Endothelial cell of umbilical vein (primary cell): ENCODE measurements around the gene UGT2B7. TPM values are rescaled to one million over a fixed set of nuclear protein-coding genes. Genes with fewer than 3 reads are reported as not detected.

ENCODE experiments used
- BruUV-seq: library from RNA; stranded (reverse); fragments of 400-500 nt; replicated peaks from 2 replicates; lab custom pipeline; 2021; lab: Mats Ljungman, UMichigan
- CTCF ChIA-PET: fragments of 300-600, 350-600 bp; sonication (Branson Sonifier 250); formaldehyde crosslinking; loops from one replicate; lab custom pipeline; 2021; ENCODE audit warnings: antibody characterized with exemption, inconsistent platforms; lab: Charles Lee
- POLR2A ChIA-PET: fragments of 300-600, 350-600 bp; sonication (Branson Sonifier 250); formaldehyde crosslinking; loops from one replicate; lab custom pipeline; 2021; ENCODE audit warnings: antibody characterized with exemption, inconsistent platforms; lab: Charles Lee
- DNase-seq: peaks from one replicate; pipeline ENCODE4 v3.0.0-alpha.2; 2011; ENCODE audit warnings: low read depth, low spot score
- FAIRE-seq: peaks from 2 replicates; lab custom pipeline; 2011; peaks lifted over from hg19 to GRCh38; lab: Jason Lieb, UNC
- H2AFZ ChIP-seq: 2 replicates; pipeline ENCODE4 v1.6.0; 2012; ENCODE audit warnings: low read depth, low read length, control low read depth, inconsistent platforms
- H3K27ac ChIP-seq: 2 replicates; pipeline ENCODE4 v1.5.1; 2011; ENCODE audit warnings: low read depth, mild to moderate bottlenecking, control low read depth, low read length, moderate library complexity; ENCODE audit not compliant: insufficient read depth
- H3K27me3 ChIP-seq, 2 experiments: 2 replicates each; pipeline versions ENCODE4 v1.6.0 to v1.6.1; 2011; ENCODE audit warnings: low read length in 2 of 2, mixed read lengths in 1 of 2; ENCODE audit not compliant: control insufficient read depth in 2 of 2, insufficient read depth in 2 of 2
- H3K36me3 ChIP-seq, 2 experiments: 2 replicates in 1 of 2; 3 replicates in 1 of 2; pipeline ENCODE4 v1.5.1; 2011; ENCODE audit warnings: low read length in 2 of 2, mild to moderate bottlenecking in 1 of 2, moderate library complexity in 1 of 2; ENCODE audit not compliant: control insufficient read depth in 2 of 2, insufficient read depth in 2 of 2; ENCODE audit errors: extremely low read depth in 1 of 2
- H3K4me1 ChIP-seq: 3 replicates; pipeline ENCODE4 v1.5.1; 2011; ENCODE audit warnings: mild to moderate bottlenecking, low read length; ENCODE audit not compliant: control insufficient read depth, insufficient read depth; ENCODE audit errors: extremely low read depth
- H3K4me2 ChIP-seq: 2 replicates; pipeline ENCODE4 v1.6.1; 2011; ENCODE audit warnings: low read length, control low read depth, mixed read lengths; ENCODE audit not compliant: insufficient read depth
- H3K4me3 ChIP-seq, 3 experiments: fragments of 200-600 bp in 1 of 3; sonication (generic), shearing (Covaris generic) in 1 of 3; replicated peaks in 1 of 3; 2 replicates each; pipeline ENCODE4 v1.5.1; 2011 to 2016; ENCODE audit warnings: control low read depth in 3 of 3, low read length in 3 of 3, mild to moderate bottlenecking in 2 of 3, inconsistent platforms in 1 of 3, low read depth in 1 of 3, moderate library complexity in 1 of 3; ENCODE audit not compliant: insufficient read depth in 1 of 3
- H3K79me2 ChIP-seq: 2 replicates; pipeline ENCODE4 v1.6.0; 2012; ENCODE audit warnings: low read length, inconsistent platforms; ENCODE audit not compliant: control insufficient read depth, insufficient read depth
- H3K9ac ChIP-seq: replicated peaks from 2 replicates; pipeline ENCODE3; 2011; ENCODE audit warnings: low read length, control low read depth; ENCODE audit not compliant: insufficient read depth; ENCODE audit errors: extremely low read depth
- H3K9me1 ChIP-seq: replicated peaks from 3 replicates; pipeline ENCODE4 v1.6.0; 2011; ENCODE audit warnings: mild to moderate bottlenecking, low read length; ENCODE audit not compliant: control insufficient read depth, insufficient read depth; ENCODE audit errors: extremely low read depth
- H3K9me3 ChIP-seq: replicated peaks from 2 replicates; pipeline ENCODE4 v1.5.1; 2012; ENCODE audit warnings: low read length, inconsistent platforms; ENCODE audit not compliant: control insufficient read depth, insufficient read depth
- H4K20me1 ChIP-seq: replicated peaks from 2 replicates; pipeline ENCODE3; 2011; ENCODE audit warnings: mild to moderate bottlenecking, low read length; ENCODE audit not compliant: control insufficient read depth, insufficient read depth; ENCODE audit errors: extremely low read depth
- EZH2 ChIP-seq: IDR thresholded peaks from 2 replicates; pipeline ENCODE4 v1.6.1; 2012; ENCODE audit warnings: borderline replicate concordance, low read depth, mild to moderate bottlenecking, moderate library complexity, low read length, inconsistent platforms; ENCODE audit not compliant: severe bottlenecking
- FOS ChIP-seq: IDR thresholded peaks from 2 replicates; pipeline ENCODE4 v1.6.1; 2011; ENCODE audit warnings: mild to moderate bottlenecking, low read length, moderate library complexity, borderline replicate concordance; ENCODE audit not compliant: insufficient read depth
- GATA2 ChIP-seq: IDR thresholded peaks from 2 replicates; pipeline ENCODE4 v1.7.0; 2011; ENCODE audit warnings: low read depth, mild to moderate bottlenecking, moderate library complexity, mixed read lengths, low read length; ENCODE audit not compliant: insufficient read length, insufficient read depth
- JUN ChIP-seq: IDR thresholded peaks from 2 replicates; pipeline ENCODE4 v1.6.1; 2011; ENCODE audit warnings: borderline replicate concordance, low read depth; ENCODE audit not compliant: insufficient read length, insufficient read depth
- MYC ChIP-seq: IDR thresholded peaks from one replicate; pipeline ENCODE4 v1.6.1; 2011; ENCODE audit warnings: mild to moderate bottlenecking, low read depth, low read length
- POLR2A ChIP-seq: IDR thresholded peaks from 2 replicates; pipeline ENCODE4 v1.6.1; 2012; ENCODE audit warnings: low read depth, mild to moderate bottlenecking, control low read depth, low read length
- POLR2AphosphoS5 ChIP-seq: IDR thresholded peaks from 2 replicates; pipeline ENCODE4 v1.6.1; 2012; ENCODE audit warnings: low read depth, mild to moderate bottlenecking, control low read depth, low read length, moderate library complexity; ENCODE audit not compliant: insufficient read depth
- dilution Hi-C: fragments of 300-500 bp; cut with MboI; formaldehyde crosslinking; loops from one replicate; pipeline ENCODE4 v1.15.0; 2019; ENCODE audit warnings: low sequenced_read_pairs; ENCODE audit not compliant: extremely low pct_ligation_motif_present
- intact Hi-C: fragments of 100-400 bp; cut with micrococcal nuclease; formaldehyde crosslinking; loops from one replicate; pipeline ENCODE4 v1.10.0; 2022
- polyA plus RNA-seq, 4 experiments: library from polyadenylated mRNA; depleted of rRNA in 3 of 4; stranded (reverse) in 3 of 4; unstranded in 1 of 4; fragments of >200 nt; gene quantifications; 2 replicates each; pipeline versions ENCODE4 v1.2.1 to v1.2.3, GENCODE V29; 2011 to 2012; ENCODE audit warnings: missing spikeins in 1 of 4
- total RNA-seq: library from RNA; stranded (reverse); gene quantifications from 2 replicates; pipeline ENCODE4 v1.2.3, GENCODE V29; 2021
- TF ChIP-seq, protein P1 (sequence below): IDR thresholded peaks from 2 replicates; pipeline ENCODE4 v1.6.1; 2011; ENCODE audit not compliant: insufficient read depth, insufficient read length
- TF ChIP-seq, protein P2 (sequence below), 2 donors: IDR thresholded peaks; 1 replicate in 1 of 2; 2 replicates in 1 of 2; pipeline ENCODE4 v1.5.1; 2011; ENCODE audit warnings: low read length in 2 of 2, mild to moderate bottlenecking in 2 of 2, moderate library complexity in 2 of 2, control low read depth in 1 of 2, inconsistent platforms in 1 of 2, low read depth in 1 of 2; ENCODE audit not compliant: insufficient read depth in 1 of 2; ENCODE audit errors: extremely low read depth in 1 of 2

Gene UGT2B7
- total and polyA plus RNA-seq, 2 donors (not counting 3 experiments of a cell fraction or from before 2014, with no cell fraction given) = not detected

DNA sequence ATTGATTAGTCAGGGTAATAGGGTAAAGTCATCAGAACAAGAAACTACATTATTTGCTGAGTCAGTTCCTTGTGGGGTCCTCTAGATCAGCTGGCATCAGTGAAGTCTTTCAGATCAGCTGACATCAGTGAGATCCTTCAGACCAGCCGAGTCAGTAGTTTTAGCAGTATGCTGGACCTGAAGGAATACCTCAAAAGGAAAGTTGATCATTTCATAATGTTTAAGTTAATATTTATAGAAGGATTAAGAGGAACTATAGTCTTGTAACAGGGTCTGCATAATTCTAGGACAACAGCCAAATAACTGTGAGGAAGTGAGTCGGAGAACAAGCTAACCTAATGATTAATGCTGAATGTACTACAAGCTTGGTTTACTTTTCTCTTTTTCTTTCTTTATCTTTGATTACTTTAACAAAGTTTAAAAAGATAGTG is 958 bp upstream of the UGT2B7 start:
- intact Hi-C loops = loop anchor here (1.0 kb wide), 1 partner anchor 41 kb away; no protein-coding TSS in a partner anchor
- no peaks in the 10 kb centered on the region for H3K79me2 ChIP-seq
- H3K4me2 ChIP-seq = peak overlapping the region; percentile 51
- H3K27ac ChIP-seq = peak overlapping the region; percentile 41
- FAIRE-seq = no peak
- ChIA-PET POLR2A (no interaction called here), CTCF (interaction anchor here (0.9 to 3.8 kb wide), 3 partner anchors 10 to 34 kb away, joined by 3 to 15 read pairs (median 6); no protein-coding TSS in a partner anchor)
- no peaks in the 10 kb centered on the region for H3K27me3 ChIP-seq
- no peak overlapping the region for H3K9ac ChIP-seq
- peak overlapping the region; percentile 16 for H2AFZ ChIP-seq
- peak; percentile 90 for DNase-seq
- TF ChIP-seq JUN (peak; percentile 77), EZH2 (no peak), POLR2AphosphoS5 (no peak), MYC (no peak), POLR2A (no peak), FOS (peak; percentile 69), GATA2 (no peak)
- TF ChIP-seq, protein P1, sequence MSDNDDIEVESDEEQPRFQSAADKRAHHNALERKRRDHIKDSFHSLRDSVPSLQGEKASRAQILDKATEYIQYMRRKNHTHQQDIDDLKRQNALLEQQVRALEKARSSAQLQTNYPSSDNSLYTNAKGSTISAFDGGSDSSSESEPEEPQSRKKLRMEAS = no peak
- TF ChIP-seq, protein P2, sequence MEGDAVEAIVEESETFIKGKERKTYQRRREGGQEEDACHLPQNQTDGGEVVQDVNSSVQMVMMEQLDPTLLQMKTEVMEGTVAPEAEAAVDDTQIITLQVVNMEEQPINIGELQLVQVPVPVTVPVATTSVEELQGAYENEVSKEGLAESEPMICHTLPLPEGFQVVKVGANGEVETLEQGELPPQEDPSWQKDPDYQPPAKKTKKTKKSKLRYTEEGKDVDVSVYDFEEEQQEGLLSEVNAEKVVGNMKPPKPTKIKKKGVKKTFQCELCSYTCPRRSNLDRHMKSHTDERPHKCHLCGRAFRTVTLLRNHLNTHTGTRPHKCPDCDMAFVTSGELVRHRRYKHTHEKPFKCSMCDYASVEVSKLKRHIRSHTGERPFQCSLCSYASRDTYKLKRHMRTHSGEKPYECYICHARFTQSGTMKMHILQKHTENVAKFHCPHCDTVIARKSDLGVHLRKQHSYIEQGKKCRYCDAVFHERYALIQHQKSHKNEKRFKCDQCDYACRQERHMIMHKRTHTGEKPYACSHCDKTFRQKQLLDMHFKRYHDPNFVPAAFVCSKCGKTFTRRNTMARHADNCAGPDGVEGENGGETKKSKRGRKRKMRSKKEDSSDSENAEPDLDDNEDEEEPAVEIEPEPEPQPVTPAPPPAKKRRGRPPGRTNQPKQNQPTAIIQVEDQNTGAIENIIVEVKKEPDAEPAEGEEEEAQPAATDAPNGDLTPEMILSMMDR (IDR thresholded peaks at IDR 0.05; ENCODE audit: extremely low read depth in 1 of 2, insufficient read depth in 1 of 2, low read depth in 1 of 2, low read length in 2 of 2) = no peak
- BruUV-seq = no TSS peak
- H4K20me1 ChIP-seq = no peaks in the 10 kb centered on the region
- no peak overlapping the region for H3K4me3 ChIP-seq
- no peaks in the 10 kb centered on the region for H3K36me3 ChIP-seq
- no peaks in the 10 kb centered on the region for H3K9me3 ChIP-seq
- dilution Hi-C loops = no loop called here
- H3K9me1 ChIP-seq = no peaks in the 10 kb centered on the region
- peaks cover 13% of the 10 kb centered on the region for H3K4me1 ChIP-seq
